Suppressor macrophage treated with lipopolysaccharide for 1 hour (primary cell): ENCODE measurements around the gene S100A16.
A peak's percentile ranks its signal among the peaks of the same experiment; 100 is the strongest.
"Not testable (repeated sequence)": the region's sequence is repeated elsewhere in the genome, so short reads cannot be mapped to it uniquely, and the experiment has no call there.

Source experiments
- DNase-seq, 3 donors: peaks; one replicate each; pipeline ENCODE4 v3.0.0-alpha.2; 2020 to 2022

Gene S100A16

GRCh38 chr1:153614906-153615305 lies 2.0 kb upstream of the S100A16 start:
- DNase-seq = no peak

GRCh38 chr1:153614189-153614900 lies 1.4 kb upstream of the S100A16 start:
- DNase-seq = no peak

- no peak for DNase-seq
These were observed 469 bp upstream of the S100A16 start for GRCh38 chr1:153613406-153613805.

GRCh38 chr1:153612111-153612754 lies 704 bp downstream of the S100A16 start:
- no peak for DNase-seq

GRCh38 chr1:153611356-153611755 lies 1.6 kb downstream of the S100A16 start:
- no peak for DNase-seq

- peak; percentile 66 to 76 (median 74) for DNase-seq
These were observed 2.1 kb downstream of the S100A16 start for GRCh38 chr1:153610811-153611301.

- peak; percentile 38 to 54 (median 54) for DNase-seq
These were observed 2.6 kb downstream of the S100A16 start for GRCh38 chr1:153610334-153610733.

- DNase-seq = no peak
These were observed 3.4 kb downstream of the S100A16 start for GRCh38 chr1:153609585-153609907.

- peak; percentile 66 to 76 (median 69) for DNase-seq
These were observed 4.0 kb downstream of the S100A16 start for GRCh38 chr1:153608742-153609584.

- DNase-seq = no peak
These were observed 4.8 kb downstream of the S100A16 start for GRCh38 chr1:153608089-153608682.

GRCh38 chr1:153607381-153607780 lies 5.6 kb downstream of the S100A16 start:
- no peak for DNase-seq

GRCh38 chr1:153606194-153606593 lies 6.7 kb downstream of the S100A16 start:
- DNase-seq = no peak

- DNase-seq = no peak
These were observed 10.2 kb downstream of the S100A16 start for GRCh38 chr1:153602749-153603148.

- no peak for DNase-seq
These were observed 13.1 kb downstream of the S100A16 start for GRCh38 chr1:153599847-153600246.

- peak; percentile 65 to 83 (median 76) for DNase-seq
These were observed 14.4 kb downstream of the S100A16 start for GRCh38 chr1:153598309-153599172.

- peak; percentile 69 to 87 (median 81) for DNase-seq
These were observed 15.7 kb downstream of the S100A16 start for GRCh38 chr1:153597206-153597605.

- DNase-seq = no peak
These were observed 20.2 kb downstream of the S100A16 start for GRCh38 chr1:153592748-153593147.

- DNase-seq = no peak
These were observed 24.5 kb downstream of the S100A16 start for GRCh38 chr1:153588482-153588881.

- not testable (repeated sequence) for DNase-seq
These were observed 24.9 kb downstream of the S100A16 start for GRCh38 chr1:153588033-153588432.

GRCh38 chr1:153587314-153587713 lies 25.6 kb downstream of the S100A16 start:
- DNase-seq = no peak

GRCh38 chr1:153586347-153586746 lies 26.6 kb downstream of the S100A16 start:
- no peak for DNase-seq

GRCh38 chr1:153585006-153585405 lies 27.9 kb downstream of the S100A16 start:
- DNase-seq = no peak
